ENCODE results near the gene ACOX3.

DNA sequence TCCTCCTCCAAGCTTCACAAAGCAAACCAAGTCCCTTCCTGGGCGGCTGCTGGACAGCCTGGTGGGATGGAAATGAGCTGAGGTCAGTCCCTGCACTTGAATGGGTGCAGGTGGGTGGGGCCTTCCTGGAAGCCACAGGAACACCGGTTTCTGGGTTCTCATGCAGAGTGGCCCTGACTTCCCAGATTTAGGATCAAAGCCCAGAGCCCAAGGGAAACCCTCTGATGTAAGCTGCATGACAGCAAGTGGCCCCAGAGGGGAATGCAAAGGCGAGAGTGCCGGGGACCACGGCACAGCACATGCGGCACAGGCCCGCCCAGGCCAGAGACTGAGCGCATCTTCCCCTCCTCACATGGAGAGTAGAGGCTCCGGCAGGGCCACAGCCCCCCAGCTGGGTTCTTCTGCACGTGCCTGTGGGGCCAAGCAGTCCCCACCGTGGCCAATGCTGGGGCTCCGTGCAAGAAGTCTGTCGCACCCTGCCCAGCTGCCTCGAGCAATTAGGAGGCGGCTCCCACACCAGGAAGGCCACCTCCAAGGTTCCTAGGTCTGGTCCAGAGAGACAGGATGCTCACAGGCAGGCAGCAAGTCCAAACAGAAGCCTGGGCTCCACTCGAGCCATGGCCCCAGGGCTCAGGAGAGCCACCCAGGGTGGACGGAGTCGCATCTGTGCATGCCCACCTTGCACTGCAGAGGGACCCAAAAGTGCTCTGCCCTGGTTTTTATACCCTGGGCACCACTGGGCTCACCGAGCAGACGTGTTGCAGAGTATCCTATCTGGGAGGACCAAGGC lies 88.0 kb downstream of the ACOX3 start:
- TF ChIP-seq, protein P1, sequence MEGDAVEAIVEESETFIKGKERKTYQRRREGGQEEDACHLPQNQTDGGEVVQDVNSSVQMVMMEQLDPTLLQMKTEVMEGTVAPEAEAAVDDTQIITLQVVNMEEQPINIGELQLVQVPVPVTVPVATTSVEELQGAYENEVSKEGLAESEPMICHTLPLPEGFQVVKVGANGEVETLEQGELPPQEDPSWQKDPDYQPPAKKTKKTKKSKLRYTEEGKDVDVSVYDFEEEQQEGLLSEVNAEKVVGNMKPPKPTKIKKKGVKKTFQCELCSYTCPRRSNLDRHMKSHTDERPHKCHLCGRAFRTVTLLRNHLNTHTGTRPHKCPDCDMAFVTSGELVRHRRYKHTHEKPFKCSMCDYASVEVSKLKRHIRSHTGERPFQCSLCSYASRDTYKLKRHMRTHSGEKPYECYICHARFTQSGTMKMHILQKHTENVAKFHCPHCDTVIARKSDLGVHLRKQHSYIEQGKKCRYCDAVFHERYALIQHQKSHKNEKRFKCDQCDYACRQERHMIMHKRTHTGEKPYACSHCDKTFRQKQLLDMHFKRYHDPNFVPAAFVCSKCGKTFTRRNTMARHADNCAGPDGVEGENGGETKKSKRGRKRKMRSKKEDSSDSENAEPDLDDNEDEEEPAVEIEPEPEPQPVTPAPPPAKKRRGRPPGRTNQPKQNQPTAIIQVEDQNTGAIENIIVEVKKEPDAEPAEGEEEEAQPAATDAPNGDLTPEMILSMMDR (conservative IDR thresholded peaks at IDR 0.05; ENCODE audit: low read length): no peak
- TF ChIP-seq EZH2phosphoT487 (IDR thresholded peaks at IDR 0.05; ENCODE audit: borderline replicate concordance, low read depth, low read length): no peak

Measured in OCI-LY7 (cell line).